Stimulated activated CD4-positive, alpha-beta T cell treated with anti-CD3 and anti-CD28 coated beads, Interleukin-1b, Interleukin-23, amount 100 ng/mL, for 1 hour (primary cell): ENCODE results near the gene PWWP2B.
"Not testable (repeated sequence)": the region's sequence is repeated elsewhere in the genome, so short reads cannot be mapped to it uniquely, and the experiment has no call there.

Source experiments
- DNase-seq, 2 donors: peaks; one replicate each; pipeline ENCODE4 v3.0.0-alpha.2; 2020; ENCODE audit warnings: low read depth in 2 of 2

PWWP2B gene

DNA sequence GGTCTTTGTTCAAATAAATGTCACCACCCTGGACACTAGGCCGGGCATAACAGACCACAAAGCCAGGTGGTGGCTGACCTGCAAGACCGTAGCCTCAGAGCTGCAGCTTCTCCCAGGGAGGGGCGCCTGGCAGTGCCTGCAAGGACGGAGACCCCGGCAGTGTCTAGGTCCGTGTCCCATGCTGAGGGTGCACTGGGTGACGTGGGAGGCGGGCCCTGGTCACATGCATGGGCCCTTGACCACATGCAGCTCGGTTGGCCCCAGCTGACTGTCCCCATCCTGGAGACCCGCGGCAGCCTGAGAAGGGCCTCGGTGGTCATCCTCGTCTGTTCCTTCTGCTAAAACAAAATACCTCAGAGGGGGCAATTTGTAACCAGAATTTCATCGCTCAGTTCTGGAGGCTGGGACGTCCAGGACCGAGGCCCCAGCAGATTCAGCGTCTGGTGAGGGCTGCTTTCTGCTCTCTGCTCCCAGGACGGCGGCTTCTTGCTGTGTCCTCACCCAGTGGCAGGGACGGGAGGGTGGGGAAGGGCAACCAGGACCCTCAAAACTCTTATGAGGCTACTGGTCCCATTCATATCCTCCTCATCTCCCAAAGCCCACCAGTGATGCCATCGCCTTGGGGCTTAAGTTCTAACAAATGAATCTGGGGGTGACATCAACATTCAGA lies 36.8 kb downstream of the PWWP2B start:
- no peak for DNase-seq

DNA sequence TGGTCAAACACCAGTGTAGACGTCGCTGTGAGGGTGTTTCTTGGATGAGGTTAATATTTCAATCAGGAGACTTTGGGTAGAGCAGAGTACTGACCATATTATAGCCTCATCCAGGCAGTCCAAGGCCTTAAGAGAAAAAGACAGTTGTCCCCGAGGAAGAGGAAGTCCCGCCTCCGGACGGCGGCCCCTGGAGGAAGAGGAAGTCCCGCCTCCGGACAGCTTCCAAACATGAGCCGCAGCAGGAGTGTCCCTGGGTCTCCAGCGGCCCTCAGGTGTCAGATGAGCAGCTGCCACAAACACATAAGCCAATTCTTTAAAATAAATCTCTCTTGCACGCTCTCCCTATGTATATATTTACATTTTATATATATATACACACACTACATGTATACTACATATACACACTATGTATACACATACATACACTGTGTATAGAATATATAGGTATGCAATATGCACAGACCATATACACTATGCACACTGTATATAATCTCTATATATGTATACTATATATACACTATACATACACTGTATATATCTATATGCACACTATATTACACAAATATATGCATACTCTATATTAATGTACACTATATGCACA lies 37.5 kb downstream of the PWWP2B start:
- DNase-seq: peak in 1 of 2 donors; percentile 42

DNA sequence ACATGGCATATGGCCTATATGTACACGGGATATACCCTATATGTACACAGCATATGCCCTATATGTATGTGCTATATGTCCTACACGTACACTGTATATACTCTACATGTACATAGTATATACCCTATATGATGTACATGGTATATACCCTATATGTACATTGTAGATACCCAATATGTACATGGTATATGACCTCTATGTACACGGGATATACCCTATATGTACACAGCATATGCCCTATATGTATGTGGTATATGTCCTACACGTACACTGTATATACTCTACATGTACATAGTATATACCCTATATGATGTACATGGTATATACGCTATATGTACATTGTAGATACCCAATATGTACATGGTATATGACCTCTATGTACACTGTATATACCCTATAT lies 38.3 kb downstream of the PWWP2B start:
- not testable (repeated sequence) for DNase-seq

DNA sequence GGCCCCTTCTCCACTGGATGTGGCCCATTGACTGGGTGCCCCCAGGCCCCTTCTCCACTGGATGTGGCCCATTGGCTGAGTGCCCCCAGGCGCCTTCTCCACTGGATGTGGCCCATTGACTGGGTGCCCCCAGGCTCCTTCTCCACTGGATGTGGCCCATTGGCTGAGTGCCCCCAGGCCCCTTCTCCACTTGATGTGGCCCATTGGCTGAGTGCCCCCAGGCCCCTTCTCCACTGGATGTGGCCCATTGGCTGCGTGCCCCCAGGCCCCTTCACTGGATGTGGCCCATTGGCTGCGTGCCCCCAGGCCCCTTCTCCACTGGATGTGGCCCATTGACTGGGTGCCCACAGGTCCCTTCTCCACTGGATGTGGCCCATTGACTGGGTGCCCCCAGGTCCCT lies 39.1 kb downstream of the PWWP2B start:
- not testable (repeated sequence) for DNase-seq

DNA sequence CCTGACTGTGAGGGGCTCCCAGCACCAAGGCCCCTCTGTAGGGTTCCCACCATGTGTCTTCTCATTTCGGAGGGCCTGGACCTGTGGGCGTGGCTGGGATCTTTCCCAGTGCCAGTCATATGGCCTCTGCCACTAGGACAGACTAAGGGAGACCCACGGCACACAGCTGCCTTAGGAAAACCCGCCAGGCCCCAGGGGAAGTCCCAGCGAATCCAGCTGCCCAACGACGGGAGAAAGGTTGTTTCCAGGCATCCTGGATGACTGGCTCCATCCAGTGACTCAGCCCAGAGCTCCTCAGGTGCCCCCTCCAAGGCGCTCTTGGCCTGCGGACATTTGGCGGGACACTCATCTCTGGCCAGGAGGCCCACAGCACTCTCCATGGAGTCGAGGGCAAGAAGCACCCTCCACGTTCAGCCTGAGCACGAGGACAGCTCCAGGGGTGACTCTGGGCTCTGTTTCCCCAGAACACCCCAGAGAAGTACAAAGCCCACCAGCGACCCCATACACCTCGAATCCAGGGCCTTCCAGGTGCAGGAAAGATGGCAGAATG lies 39.9 kb downstream of the PWWP2B start:
- no peak for DNase-seq

DNA sequence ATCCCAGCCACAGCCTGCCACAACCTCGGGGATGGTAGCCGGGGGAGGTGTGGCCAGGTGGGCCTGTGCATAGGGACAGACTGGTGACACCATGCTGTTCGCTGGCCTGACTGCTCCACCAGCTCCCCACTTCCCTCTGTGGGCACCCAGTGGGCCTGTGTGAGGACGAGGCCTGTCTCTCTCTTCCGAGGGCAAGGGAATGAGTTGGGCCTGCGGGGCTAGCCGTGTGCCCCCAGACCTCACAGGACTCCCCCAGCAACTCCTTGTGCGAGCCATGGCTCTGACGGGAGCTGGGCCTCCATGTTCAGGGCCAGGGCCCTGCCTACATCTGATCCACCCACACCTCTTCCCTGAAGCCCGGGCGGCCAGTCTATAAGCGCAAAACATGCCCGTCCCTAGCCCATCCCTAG lies 40.5 kb downstream of the PWWP2B start:
- no peak for DNase-seq

DNA sequence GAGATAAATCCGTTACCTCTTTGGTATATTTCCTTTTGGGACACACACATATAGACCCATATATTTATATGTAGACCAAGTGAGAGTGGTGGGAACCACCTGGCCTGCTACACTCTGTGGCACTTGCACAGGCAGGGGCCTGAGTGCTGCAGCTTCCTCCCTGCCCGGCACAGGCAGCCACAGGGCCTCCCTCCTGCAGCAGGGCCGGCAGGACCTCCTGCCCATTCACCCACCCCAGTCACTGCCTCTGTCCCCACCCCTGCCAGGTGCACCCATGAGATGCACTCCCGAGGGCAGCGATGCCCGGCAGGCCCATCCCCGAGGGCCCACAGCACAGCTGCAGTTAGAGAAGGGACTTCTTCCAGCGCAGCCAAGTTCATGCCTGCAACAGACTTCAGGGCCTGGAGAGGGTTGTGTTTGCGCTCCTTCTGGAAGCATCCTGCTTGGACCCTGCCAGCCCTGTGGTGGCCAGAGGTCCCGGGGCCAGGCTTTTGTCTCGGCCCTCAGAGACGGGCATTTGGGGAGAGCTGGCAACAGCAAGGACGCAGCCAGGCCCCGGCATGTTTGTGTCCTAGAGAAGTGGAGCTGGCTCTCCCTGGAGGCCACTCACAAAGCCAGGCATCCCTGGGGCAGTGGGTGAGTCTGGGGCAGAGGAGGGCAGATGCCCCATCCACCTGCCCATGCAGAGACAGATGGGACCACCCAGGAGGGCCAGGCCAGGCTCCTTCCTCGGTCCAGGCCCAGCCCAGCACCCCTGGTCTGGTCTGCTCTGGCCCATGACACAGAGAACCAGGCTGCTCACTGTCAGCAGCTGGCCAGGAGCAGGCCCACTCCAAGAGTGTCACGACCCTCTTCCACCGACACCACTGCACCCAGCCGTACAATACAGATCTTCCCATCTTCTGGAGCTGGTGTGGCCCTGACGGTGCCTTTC lies 41.4 kb downstream of the PWWP2B start:
- DNase-seq: no peak

DNA sequence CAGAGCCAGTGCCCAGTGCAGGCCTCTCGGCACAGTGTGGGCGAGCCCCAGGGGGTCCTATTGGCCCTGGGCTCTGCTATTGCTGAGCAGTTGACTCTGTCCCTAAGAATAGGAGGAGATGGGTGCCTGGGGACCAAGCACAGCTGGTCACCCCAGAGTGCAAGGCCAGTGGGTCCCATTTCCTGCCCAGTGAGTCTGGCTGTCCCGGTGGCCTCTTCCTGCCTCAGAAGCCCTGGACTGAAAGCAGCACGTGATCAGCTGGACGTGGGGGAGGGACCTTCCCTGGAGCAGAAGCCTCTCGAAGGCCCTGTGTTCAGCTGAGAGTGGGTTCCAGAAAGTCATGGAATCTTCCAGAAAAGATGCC lies 42.0 kb downstream of the PWWP2B start:
- DNase-seq: no peak

DNA sequence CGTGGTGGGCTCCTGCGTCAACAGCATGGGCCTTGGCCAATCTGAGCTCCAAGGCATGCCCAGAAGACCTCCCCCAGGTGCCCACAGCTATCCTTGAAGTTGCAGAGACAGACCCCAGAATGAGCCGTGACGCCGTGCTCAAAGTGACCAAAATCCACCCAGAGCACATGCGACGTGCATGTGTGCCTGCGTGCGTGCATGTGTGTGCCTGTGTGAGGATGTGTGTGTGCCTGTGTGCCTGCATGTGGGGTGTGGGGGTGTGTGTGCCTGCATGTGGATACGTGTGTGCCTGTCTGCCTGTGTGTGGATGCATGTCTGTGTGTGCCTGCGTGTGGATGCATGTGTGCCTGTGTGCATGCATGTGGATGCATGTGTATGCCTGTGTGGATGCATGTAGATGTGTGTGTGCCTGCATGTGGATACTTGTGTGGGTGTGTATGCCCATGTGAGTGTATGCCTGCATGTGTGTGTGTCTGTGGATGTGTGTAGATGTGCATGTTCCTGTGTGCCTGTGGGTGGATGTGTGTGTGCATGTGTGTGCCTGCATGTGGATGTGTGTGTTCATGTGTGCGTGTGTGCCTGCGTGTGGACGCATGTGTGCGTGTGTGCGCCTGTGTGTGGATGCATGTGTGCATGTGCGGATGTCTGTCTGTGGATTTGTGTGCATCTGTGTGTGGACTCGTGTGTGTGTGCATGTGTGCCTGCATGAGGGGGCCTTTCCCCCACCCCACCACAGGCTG lies 42.6 kb downstream of the PWWP2B start:
- DNase-seq: no peak

DNA sequence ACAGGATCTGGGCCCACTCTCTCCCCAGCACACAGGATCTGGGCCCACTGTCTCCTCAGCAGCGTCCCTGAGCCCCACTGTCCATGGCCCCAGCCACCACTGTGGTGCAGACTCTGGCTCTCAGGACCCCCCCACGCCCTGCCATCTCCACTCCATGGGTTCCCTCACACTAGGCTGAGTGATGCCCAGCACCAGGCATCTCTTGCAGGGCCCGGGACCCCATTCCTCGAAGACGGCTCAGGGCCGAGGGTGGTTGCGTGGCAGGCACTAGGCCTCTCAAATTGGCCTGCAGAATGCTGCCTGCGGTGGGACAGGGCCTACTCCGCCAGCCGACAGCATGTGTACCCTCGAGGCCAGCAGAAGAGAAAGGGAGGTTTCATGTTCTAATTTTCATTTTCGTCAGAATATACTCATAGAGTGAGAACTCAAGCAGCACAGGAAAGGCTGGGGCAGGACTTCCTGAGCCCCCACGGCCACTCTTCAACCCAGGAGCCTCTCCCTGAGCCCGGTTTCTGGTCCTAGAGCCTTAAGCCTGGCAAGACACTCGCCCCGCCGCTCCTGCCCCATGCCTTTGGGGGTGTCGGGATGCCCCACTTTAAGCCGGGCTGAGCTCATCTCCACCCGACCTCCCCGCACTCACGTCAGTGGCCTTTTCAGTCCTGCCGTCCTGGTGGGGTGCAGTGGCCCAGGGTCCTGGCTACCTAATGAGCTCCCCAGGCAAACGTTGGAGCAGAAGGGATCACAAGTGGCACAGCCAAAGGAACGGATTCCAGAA lies 44.0 kb downstream of the PWWP2B start:
- no peak for DNase-seq

DNA sequence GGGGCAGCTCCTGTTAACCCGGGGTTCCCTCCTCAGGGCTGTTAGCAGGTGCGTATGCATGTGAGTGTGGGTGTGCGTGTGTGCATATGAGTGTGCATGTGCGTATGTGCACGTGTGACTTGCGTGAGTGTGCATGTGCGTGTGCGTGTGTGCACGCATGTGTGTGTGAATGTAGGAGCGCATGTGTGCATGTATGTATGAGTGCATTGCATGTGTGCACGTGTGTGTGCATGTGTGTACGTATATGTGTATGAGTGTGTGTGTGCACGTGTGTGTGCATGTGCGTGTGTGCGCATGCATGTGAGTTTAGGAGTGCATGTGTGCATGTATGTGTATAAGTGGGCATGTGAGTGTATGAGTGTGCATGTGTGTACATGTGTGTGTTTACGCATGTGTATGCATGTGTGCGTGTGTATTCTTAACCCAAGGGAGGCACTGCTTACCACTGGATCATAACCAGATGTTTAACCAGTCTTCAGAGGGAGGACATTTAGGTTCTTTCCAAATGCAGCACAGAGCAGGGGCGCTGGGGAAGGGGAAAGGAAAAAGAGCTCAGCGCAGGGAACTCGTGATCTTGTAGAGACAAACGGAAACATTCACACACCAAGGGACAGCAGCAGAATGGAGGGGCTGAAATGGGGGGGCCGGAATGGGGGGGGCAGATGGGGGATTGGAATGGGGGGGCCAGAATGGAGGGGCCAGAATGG lies 45.0 kb downstream of the PWWP2B start:
- no peak for DNase-seq

DNA sequence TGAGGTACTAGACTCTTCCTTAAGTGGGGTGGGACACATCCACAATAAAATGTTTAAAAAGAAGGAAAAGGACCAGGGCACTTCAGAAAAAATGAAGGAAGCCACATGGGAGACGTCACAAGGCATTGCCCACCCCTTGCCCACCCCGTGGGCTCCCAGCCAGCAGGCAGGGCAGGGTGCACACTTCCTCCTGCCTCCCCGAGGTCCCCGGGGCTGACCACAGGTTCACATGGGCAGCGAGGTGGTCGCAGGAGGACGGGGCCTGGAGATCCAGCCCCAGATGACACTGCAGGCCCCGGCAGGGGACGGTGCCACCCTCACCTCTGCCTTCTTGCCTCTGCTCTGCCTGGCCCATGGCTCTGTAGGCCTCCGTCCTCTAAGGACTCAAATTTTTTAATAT lies 45.6 kb downstream of the PWWP2B start:
- no peak for DNase-seq

DNA sequence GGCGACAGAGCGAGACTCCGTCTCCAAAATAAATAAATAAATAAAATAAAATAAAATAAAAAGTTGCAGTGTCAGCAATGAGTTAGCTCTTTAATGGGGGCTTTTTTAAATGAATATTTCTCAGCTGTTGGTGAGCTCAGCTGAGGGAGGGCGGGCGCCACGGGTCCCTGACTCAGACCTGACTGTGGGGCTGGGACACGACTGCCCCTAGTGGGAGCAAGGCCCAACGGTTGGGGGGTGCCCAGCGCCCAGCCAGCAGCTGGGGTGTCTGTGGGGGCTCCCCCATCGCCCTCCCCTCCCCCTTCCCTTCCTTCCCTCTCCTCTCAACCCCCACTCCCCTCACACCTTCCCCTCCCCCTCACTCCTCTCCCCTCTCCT lies 46.6 kb downstream of the PWWP2B start:
- peak; percentile 29 to 58 for DNase-seq

DNA sequence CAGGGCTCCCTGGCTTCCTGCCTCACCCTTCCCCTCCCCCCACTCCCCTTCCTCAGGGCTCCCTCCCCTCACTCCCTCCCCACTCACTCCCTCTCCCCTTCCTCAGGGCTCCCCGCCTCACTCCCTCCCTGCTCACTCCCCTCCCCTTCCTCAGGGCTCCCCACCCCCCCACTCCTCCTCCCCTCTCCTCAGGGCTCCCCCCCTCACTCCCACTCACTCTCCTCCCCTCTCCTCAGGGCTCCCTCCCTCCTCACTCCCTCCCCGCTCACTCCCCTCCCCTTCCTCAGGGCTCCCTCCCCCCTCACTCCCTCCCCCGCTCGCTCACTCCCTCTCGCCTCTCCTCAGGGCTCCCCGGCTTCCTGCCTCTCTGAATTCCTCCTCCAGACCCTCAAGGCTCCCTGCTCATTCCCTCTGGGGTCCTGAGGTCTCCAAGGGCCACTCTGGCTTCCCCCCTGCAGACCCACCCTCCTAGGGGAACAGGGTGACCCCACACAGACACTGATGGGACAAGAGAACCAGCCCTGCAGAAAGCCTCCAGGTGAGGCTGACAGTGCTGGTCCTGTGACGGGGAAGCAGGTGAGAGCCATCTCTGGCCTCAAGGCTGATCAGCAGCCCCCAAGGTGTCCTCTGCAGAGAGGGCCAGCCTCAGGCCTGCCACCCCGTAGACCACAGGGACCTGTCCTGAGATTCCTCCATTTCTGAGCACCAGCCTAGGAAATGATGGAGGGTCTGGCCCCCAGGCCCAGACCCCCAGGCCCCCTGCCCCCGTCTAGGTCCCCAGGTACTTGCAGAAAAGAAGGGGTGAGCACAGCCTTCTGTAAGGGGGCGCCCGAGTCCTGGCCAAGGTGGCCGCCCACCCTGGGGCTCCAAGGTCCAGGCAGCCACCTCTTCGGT lies 47.2 kb downstream of the PWWP2B start:
- DNase-seq: no peak

DNA sequence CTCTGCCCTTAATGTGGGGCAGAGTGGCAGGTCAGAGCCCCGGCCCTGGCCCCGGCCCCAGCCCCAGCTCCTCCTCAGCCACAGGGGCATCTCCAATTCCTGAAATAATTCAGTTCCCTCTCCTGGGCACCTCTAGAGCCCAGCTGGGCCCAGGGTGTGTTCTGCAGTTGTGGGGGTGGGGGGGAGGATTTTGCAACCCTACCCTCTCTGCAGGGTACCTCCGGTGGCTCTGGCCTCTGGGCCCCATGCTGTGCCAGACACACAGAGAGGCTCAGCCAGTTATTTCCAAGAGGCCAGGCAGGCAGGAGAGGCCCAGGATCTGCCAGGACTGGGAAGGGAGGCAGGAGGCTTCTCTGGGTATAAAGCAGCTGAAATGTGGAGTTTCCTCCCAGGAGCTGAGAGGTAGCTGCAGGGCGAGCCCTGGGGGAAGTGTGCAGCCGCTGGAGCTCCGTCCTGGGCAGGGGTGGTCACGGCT lies 47.9 kb downstream of the PWWP2B start:
- DNase-seq: no peak

DNA sequence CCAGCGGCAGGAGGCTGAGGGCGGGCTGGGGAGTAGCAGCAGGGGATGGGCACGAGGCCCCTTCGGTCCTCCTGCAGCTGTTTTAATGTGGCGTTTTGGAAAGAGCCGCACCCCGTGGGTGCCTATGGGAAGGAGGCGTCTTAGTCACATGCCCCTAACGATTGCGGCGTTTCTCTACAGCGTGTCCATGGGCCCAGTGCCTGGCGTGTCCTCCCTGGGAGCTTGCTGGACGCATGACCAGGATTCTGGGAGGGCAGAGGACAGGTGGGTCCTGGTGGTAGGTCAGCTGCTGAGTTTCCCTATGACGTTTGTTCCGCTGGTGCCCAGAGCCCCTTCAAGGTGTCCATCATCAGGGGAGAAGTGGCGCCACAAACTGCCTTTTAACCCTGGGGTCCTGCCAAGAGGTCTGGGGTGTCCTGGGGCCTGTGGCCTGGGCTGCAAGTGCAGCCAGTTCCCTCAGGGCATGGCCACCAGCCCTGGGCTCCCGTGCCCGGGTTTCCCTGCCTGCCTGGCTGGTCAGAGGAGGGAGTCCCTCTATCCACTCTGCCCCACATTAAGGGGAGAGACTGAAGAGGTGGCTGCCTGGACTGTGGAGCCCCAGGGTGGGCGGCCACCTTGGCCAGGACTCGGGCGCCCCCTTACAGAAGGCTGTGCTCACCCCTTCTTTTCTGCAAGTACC lies 48.7 kb downstream of the PWWP2B start:
- DNase-seq: no peak

DNA sequence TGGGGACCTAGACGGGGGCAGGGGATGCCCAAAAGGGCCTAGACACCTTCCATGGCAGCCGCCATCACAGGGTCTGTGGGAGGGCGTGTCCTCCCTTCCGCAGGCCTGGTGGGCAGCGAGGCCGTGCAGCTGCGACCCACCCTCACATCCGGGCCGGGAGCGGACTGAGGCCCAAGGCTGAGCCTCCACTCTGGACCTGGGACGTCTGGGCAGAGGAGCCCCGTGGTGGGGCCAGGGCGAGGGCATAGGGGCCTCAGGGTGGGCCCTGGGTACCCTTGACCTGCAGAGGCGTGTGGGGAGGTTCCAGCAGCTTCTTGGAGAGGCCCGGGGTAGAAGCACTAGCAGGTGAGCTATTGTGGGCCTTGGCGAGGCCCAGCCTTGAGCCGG lies 49.2 kb downstream of the PWWP2B start:
- DNase-seq: no peak

DNA sequence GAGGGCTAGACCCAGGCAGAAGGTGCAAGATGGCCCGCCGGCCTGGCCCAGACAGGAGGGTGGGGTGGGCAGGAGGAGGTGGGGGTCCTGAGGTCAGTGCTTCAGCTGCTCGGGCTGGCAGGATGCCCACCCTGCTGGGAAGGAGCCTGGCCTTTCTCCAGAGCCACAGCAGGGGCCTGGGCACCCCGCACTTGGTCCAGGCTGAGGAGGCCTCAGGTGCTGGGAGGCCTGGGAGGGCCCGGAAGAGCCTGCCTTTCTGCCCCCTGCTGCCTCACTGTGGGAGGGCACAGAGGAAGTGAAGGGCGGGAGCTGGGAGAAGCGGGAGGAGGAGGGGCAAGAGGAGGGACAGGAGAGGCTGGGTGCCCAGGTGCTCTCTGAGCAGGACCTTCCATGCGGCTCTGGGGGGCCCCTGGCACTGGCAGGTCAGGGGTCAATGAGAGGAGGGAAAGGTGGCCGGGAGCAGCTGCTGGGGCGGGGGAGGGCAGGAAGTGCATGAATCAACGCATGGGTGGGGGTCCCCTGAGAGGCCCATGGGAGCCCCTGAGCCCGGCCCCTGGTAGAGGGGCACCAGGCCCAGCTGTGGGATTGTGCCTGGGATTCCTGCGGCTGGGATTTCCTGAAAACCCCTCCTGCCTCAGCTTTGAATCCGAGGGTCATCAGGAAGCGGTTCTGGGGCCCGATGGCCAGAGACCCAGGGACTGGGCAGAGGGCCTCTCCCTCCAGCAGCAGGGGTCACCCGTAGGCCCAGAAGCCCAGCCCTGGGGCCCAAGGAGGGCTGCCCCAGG lies 49.9 kb downstream of the PWWP2B start:
- DNase-seq: peak; percentile 25 to 42
